HG03135 (cell line): ENCODE measurements around the gene TP53BP2.
A peak's percentile ranks its signal among the peaks of the same experiment; 100 is the strongest.

Experiments used
- ATAC-seq: cut with Tn5 transposase; IDR thresholded peaks from one replicate; pipeline ENCODE4 v1.9.1; 2021; ENCODE audit warnings: mild to moderate bottlenecking, moderate library complexity; ENCODE audit not compliant: unreplicated experiment

TP53BP2 gene

DNA sequence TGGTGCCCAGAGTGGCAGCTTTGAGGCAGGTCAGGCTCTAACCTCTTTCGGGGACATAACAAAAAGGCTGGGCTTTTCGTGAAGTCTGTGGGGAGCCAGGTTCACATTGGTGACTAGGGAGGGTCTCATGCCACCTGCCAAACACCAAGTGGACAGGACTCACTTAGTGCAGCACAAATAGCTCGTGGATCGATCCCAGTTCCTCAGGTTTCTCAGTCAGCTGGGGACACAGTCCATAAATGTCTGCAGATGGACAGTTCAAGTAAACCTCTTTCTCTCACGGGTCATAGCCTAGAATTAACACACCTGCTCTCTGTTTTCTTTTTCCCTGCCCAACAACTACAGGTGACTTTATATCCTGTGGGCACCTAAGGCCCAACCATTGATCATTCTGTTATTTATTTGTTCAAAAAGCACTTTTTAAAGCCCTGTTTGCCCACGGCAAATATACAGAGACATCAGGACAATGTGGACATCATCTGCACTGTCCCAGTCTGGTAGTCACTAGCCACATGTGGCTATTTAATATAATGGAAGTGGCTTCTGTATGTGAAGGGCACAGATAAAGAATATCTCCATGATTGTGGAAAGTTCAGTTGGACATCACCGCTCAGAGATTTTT, 79.9 kb downstream of the TP53BP2 start:
- no peak for ATAC-seq

DNA sequence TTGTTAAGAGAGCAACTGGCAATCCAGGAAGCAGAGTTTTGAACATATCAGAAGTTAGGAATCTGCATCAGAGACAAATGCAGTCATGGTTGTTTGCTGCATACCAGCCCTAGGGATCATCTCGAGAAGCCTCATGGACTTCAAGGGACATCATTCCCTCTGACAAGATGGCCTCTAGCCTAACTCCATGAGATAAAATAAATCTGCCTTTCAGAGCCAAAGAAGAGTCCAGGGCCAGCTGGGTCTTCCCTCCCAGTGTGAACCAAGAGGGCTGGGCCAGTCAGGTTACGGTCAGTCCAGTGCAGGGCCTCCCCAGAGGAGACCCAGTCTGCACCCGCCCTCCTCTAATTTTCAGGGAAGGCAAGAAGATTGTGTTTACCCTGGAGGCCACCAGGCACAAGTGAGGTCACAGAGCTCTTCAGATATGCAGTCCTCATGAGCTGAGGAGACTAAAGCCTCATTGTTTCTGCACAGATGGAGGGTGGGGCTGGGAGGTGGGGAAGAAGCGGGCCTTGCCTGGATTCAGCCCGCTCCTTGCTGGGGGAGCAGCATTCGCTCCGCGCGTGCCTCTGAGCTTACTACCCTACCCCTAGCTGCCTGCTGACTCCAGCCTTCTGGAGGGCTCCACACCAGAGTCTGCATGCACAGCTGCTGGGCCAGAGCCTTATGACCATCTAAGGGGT, 80.6 kb downstream of the TP53BP2 start:
- no peak for ATAC-seq

DNA sequence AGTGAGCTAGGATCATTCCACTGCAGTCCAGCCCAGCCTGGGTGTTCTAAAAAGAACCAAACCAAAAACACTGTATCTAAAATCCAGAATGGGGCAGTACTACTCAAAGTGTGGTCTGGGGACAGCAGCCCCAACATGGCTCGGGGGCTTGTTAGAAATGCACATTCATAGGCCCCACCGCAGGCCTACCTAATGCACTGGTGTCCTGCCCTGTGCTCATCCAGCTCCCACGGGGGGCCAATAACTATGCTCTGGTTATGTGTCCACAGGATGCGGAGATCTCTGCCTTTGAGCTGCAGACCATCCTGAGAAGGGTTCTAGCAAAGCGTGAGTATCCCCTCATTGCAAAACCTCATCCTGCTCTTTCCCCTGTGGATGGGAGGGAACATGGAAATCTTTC, 81.9 kb downstream of the TP53BP2 start:
- ATAC-seq, result no peak

DNA sequence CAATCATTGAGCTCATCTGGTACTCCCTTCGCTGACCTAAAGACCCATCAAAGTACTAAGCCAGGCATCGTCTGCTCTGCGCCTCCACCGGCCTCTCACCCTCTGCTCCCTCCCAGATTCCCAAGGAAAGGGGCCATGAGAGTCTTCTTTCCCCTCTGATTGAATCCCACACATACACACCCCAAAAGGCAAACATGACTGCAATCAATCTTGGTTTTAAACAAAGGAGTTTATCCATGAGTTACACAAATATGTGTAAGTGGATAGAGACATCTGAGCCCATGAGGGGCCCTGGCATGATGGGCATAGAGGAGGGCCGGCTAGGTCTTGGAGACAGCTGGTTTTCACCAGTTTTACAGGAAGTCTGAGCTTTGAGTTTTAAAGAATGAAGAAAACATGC, 82.5 kb downstream of the TP53BP2 start:
- no peak for ATAC-seq

DNA sequence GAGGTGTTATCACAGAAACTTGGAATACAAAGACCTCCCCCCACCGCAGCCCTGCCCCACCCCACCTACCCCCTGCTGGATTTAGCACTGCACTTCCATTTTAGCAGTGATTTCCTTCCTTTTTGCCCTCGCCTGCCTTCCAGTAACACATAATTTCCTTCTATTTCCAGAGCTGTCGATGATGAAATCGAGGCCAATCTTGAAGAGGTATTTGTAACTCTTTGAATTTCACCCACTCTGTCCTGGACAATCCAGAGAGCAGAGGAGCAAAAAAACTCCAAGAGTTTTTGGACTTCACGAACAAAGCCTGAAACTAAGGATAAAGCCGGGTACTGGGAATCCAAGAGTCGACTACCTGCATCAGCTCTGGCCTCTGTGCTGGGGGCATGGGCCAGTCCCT, 84.3 kb downstream of the TP53BP2 start:
- no peak for ATAC-seq

DNA sequence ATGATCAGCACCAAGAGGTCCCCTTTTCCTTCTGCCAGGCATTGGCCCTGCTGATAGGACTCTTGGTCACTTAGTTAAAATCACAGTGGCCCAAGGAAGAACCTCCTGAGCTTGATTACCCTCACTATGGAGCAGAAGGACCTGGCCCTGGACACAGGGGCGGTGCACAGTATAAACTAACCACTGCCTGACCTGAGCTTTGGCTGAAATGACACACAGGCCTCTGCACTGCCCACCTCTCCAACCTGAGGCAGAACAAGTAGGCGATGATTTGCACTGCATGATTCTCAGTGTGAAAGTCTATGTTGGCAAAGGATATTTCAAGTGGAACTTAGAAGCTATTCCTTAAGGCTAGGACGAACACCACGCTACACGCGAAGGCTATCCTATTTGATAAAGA, 84.9 kb downstream of the TP53BP2 start:
- no peak for ATAC-seq

DNA sequence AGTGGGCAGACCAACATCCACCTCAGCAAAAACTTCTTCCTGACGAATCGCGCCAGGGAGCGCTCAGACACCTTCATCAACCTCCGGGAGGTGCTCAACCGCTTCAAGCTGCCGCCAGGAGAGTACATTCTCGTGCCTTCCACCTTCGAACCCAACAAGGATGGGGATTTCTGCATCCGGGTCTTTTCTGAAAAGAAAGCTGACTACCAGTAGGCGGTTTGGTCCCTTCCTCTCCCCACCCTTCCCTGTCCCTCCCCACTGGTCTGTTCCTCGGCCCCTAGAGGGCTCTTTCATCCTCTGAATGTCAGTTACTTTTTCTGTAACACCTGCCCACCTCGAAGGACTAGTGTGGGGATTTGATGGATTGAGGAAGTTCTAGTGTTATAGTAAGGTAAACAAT, 86.5 kb downstream of the TP53BP2 start:
- ATAC-seq, result no peak

DNA sequence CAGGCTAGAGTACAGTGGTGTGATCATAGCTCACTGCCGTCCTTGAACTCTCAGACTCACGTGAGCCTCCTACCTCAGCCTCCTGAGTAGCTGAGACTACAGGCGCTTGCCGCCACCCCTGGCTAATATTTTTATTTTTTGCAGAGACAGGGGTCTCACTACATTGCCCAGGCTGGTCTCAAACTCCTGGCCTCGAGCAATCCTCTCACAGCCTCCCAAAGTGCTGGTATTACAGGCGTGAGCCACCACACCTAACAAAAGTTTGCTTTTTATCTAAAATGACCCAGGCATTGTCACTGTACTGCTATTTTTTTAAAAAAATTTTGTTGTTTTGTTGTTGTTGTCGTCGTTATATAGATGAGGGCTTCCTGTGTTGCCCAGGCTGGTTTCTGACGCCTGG, 87.0 kb downstream of the TP53BP2 start:
- ATAC-seq, result no peak

DNA sequence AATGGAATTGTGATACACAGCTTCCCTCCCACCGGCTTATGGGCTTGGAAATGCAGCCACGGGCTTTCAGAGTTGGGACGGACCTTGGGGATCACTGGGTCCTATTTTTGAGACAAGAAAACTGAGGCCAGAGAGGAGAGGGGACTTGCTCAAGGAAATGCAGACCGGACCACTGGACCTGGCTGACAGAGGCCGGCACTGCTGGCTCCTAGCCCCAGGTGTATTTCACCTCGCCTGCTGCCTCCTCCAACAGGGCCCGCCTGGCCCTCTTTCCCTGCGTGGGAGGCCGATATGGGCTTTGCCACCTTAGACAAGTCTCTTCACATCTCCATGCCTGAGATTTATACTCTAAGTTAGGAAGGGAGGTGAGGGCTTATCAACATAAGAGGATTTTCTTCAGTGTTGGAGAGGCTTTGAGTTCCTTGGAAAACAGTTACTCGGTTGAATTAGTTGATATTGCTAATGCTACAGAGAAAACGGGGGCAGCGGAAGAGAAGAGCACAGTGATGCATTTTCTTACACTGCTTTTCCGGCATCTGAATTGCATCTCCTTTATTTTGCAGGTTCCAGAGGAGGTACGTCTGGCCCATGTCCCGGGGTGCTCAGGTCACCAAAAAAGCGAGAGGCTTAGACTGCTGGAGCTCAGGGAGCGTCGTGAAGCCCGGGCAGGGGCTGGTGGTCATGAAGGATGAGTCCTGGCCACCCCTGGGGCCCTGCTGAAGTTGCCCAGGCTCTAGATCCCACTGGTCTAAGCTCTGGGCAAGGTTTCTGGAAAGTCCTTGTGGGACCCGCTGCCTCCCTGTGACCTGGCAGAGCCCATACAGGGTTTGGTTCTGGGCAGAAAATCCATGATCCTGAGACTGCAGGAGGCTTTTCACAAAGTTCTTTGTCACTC, 88.7 kb downstream of the TP53BP2 start:
- no peak for ATAC-seq

DNA sequence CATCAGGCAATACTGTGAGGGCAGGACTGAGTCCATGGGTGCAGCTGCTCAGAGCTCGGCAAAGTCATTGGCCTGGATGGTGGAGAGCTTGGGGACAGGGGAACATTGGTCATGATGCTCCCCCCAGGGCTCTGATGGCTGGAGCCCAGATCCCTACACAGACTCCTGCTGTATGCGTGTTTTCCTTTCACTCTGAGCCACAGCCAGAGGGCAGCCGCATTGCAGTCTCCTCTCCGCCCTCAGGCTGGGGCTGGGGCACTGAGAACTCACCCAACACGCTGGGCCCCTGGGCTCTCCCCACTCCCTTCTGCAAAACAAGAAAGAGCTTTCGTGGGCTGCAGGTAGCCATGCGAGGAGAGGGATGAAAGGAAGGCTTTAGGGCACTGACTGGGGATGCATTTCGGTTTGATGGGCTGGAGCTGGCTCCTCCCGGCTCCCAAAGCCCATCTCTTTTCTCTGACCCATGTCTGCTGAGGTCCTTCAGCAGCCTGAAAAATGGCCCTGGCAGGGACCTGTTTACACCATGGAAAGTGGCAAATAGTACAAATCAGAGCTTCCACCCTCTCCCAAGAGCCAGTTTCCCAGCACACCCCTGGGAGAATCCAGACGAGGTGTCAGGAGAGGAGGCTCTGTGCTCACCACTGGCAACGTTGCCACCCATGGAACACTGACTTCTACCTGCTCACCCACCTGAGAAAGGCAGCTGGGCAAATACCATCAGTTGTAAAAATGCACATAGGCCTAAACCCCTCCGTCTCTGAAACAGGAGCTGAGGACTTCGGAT, 89.6 kb downstream of the TP53BP2 start:
- ATAC-seq, result no peak

DNA sequence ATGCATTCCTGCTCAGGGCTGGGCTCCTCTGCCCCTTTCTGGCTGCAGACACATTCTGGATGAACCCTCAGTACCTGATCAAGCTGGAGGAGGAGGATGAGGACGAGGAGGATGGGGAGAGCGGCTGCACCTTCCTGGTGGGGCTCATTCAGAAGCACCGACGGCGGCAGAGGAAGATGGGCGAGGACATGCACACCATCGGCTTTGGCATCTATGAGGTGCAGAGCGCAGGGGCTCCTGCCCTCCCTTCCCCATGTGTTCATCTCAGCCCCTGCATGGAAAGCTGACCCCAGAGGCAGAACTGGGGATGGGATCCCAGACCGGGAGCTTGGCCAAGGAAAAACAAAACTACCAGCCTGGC, 90.3 kb downstream of the TP53BP2 start:
- ATAC-seq, result no peak

DNA sequence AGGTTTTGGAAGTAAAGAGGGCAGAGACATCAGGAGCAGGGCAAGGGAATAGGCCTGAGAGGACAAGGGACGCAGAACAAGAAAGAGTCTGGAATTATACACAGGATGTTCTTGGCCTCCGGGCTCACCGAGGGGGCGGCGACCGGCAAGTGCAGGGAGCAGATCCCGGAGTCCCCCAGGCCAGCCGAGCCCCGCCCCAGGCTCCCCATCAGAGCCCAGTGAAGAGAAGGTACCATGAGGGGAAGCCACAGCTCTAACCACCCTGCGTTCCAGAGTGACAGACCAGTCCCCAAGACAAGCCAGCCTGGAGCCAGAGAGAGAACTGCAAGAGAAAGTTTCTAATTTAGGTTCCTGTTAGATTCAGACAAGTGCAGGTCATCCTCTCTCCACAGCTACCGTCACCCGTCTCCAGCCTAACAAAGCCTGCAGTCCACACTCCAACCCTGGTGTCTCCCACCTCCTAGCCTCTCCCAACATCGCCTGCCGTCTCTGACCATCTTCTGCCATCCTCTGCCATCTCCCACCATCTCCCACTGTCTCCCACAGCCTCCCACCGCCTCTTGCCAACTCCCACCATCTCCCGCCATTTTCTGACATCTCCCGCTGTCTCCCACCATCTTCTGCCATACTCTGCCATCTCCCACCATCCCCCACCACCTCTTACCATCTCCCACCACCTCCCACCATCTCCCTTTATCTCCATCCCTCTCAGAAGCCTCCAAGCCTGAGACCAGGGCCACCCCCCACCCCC, 90.9 kb downstream of the TP53BP2 start:
- no peak for ATAC-seq

DNA sequence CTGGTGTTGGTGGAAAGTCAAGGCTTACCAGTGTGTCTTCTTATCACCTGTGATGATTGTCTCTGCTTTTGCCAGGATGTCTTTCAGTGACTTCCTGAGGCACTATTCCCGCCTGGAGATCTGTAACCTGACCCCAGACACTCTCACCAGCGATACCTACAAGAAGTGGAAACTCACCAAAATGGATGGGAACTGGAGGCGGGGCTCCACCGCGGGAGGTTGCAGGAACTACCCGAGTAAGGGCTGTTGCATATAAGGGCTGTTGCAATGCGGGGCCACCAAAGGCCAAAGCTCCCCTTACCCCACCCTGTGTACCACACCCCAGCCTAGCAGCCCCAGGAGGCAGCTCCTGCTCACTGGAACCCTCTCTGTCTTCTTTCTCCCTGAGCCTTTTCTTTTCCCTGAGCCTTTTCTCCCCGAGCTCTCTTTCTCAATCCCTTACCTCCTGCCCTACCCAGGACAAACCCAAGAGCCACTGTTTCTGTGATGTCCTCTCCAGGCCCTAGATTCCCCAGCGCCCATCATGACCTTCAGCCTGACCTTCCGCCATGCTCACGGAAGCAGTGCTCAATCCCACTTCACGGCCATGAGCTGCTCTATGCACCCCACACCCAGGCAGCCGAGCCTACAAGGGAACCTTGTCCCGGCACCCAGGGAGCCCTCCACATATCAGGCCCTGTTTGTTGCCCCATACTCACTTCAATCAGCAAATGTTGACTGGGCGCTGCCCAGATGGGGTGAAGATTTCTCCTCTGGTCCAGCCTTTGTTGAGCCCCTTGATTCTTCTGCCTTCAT, 92.8 kb downstream of the TP53BP2 start:
- ATAC-seq, result no peak

DNA sequence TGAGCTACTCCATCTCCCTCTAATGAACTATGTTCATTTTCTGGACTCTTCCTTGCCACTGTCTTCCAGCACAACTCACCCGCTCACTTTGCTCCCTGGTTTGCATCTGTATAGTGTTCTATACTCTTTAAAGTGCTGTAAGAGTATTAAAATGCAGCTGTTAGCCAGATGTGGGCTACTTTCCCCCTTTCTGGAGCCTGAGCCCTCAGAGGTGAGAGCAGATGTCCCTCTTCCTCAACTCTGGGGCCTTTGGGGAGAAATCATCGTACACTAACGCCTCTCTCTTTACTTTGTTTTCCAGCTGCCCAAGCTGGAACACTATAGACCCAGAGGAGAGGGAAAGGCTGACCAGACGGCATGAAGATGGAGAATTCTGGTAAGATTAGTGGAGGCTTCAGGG, 94.1 kb downstream of the TP53BP2 start:
- no peak for ATAC-seq

DNA sequence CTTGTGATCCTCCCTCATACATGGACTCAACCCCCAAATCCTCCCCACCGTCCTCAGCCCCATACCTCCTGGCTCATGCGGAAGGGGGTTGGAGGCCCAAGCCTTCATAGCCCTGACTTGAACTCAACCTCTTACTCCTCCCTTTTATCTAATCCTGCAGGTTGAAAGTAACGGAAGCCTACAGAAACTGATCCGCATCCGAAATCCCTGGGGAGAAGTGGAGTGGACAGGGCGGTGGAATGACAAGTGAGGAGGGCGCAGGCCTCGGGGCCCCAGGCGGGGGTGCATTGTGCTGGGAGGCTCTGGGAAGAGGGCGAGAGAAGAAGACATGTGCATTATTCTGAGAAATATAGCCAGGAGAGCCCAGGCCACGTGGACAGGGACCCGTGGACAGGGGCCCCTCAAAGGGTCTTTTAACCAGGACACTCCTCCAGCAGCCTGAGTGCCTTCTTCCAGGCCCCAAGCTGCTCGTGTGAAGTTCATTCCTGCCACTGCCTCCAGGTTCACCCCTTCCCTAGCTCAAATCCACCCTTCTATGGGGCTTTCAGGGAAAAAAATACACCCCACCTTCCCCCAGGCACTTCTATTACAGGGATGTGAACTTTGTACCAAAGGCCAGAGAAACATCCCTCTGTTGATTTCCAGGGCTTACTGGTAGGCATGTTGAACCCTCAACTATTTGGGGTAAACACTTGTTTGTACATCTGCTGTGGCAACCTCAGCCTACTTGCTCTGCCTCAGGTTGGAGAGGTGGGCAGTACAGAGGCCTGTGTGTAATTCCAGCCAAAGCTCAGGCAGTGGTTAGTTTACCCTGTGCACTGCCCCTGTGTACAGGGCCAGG, 94.8 kb downstream of the TP53BP2 start:
- no peak for ATAC-seq

DNA sequence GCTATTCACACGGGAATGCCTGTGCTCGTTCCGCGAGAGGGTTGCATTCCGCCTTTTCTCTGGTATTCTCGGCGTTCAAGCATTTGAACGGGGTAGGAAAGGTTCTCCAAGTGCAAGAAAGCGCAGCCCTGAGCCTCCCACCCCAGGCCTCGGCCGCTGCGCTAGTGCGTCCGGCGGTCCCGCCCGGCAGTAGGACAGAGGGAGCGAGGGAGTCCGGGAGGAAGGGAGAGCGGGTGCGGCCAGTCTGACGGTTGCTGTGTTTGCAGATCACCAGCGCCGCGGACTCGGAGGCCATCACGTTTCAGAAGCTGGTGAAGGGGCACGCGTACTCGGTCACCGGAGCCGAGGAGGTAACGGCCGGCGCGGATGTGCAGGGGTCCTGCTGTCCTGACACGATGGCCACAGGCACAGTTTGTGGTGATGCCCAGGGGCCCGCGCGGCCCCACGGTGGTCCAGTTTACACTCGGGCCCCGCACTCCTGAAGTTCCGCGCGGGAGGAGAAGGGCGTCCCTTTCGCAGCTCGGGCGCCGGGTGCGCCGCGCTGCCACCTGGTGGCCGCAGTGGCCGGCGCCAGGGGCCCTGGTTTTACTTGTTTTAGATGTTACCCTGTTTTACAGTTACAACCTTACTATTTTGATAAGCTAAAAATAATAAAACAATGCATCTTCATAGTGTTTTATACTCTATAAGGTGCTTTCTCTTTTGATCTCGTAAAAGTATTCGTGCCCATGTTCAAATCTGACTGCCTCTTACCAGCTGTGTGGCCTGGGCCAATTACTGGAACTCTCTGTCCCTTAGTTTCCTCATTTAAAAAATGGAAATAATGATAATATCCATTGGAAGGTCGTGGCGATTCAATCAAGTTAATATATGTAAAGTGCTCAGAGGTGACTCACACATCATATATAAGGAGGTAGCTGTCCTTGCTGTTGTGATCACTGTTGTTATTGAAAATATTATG, 96.7 kb downstream of the TP53BP2 start:
- peak; percentile 70 for ATAC-seq

DNA sequence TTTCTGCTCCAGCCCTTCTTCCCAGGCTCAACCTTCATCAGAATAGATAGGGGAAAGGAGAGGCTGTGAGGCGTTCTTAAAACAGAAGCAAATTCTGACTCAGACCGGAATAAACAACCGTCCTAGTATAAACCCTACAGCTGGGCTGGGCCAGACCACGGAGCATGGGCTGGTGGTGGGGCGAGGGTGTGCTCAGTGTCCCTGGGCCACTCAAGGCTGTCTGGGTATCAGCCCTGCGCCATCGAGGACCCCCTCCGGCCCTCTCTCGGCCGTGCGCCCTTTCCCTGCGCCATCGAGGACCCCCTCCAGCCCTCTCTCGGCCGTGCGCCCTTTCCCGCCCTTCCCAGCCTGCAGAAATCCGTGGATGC, 97.4 kb downstream of the TP53BP2 start:
- ATAC-seq, result no peak

DNA sequence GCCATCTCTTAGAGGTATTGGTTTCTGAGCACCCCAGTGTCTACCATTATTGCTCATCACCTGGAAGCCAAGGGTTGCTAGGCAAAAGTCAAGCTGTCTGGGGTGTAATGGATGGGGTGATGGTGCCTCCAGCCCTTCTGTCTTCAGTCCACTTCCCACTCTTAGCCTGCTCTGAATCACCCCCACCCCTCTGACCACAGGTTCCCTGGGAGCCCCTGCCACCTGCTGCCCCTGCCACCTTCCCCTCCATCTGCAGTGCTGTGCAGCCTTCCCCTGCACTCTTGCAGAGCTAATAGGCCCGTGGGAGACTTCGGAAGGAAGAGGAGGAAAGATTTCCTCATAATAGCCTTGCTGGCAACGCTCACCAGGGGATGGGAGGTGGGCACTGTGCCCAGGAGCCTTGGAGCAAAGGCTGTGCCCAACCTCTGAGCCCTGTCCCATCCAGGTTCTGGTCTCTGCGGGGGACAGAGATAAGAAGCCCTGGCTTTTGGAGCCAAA, 97.9 kb downstream of the TP53BP2 start:
- ATAC-seq, result no peak
